Globus pallidus (tissue), 1 donor: ENCODE results near the gene NRSN2.
"Not testable (repeated sequence)": the region's sequence is repeated elsewhere in the genome, so short reads cannot be mapped to it uniquely, and the experiment has no call there.

Experiments used
- DNase-seq: peaks from one replicate; pipeline ENCODE4 v3.0.0-alpha.2; 2015; ENCODE audit warnings: low spot score

NRSN2 gene

GRCh38 chr20:375265-375889 lies 28.5 kb downstream of the NRSN2 start:
- no peak for DNase-seq

GRCh38 chr20:376089-376488 lies 29.2 kb downstream of the NRSN2 start:
- no peak for DNase-seq

GRCh38 chr20:376750-377149 lies 29.8 kb downstream of the NRSN2 start:
- no peak for DNase-seq

GRCh38 chr20:377578-377977 lies 30.7 kb downstream of the NRSN2 start:
- DNase-seq, result not testable (repeated sequence)

- no peak for DNase-seq
These were observed 32.0 kb downstream of the NRSN2 start for GRCh38 chr20:378961-379336.

GRCh38 chr20:380763-381580 lies 34.1 kb downstream of the NRSN2 start:
- no peak for DNase-seq

- peak; percentile 9 for DNase-seq
These were observed 34.8 kb downstream of the NRSN2 start for GRCh38 chr20:381581-382290.

- no peak for DNase-seq
These were observed 35.6 kb downstream of the NRSN2 start for GRCh38 chr20:382291-383115.

GRCh38 chr20:383889-384288 lies 37.0 kb downstream of the NRSN2 start:
- DNase-seq, result no peak

GRCh38 chr20:384723-385122 lies 37.8 kb downstream of the NRSN2 start:
- DNase-seq, result no peak

GRCh38 chr20:385448-385847 lies 38.5 kb downstream of the NRSN2 start:
- DNase-seq, result no peak

- not testable (repeated sequence) for DNase-seq
These were observed 39.7 kb downstream of the NRSN2 start for GRCh38 chr20:386634-387033.

- no peak for DNase-seq
These were observed 40.6 kb downstream of the NRSN2 start for GRCh38 chr20:387520-387919.

GRCh38 chr20:388034-388994 lies 41.4 kb downstream of the NRSN2 start:
- DNase-seq, result no peak

GRCh38 chr20:389220-389619 lies 42.3 kb downstream of the NRSN2 start:
- no peak for DNase-seq

GRCh38 chr20:391041-391711 lies 44.3 kb downstream of the NRSN2 start:
- DNase-seq, result no peak

GRCh38 chr20:393296-393695 lies 46.4 kb downstream of the NRSN2 start:
- not testable (repeated sequence) for DNase-seq

- DNase-seq, result no peak
These were observed 49.3 kb downstream of the NRSN2 start for GRCh38 chr20:396252-396618.

- no peak for DNase-seq
These were observed 49.9 kb downstream of the NRSN2 start for GRCh38 chr20:396619-397431.
